ENCODE data around the gene CTXN2.

- TF ChIP-seq, protein P1, sequence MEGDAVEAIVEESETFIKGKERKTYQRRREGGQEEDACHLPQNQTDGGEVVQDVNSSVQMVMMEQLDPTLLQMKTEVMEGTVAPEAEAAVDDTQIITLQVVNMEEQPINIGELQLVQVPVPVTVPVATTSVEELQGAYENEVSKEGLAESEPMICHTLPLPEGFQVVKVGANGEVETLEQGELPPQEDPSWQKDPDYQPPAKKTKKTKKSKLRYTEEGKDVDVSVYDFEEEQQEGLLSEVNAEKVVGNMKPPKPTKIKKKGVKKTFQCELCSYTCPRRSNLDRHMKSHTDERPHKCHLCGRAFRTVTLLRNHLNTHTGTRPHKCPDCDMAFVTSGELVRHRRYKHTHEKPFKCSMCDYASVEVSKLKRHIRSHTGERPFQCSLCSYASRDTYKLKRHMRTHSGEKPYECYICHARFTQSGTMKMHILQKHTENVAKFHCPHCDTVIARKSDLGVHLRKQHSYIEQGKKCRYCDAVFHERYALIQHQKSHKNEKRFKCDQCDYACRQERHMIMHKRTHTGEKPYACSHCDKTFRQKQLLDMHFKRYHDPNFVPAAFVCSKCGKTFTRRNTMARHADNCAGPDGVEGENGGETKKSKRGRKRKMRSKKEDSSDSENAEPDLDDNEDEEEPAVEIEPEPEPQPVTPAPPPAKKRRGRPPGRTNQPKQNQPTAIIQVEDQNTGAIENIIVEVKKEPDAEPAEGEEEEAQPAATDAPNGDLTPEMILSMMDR (IDR thresholded peaks at IDR 0.05), result no peak
- TF ChIP-seq EZH2 (IDR thresholded peaks at IDR 0.05; ENCODE audit: borderline replicate concordance, insufficient read depth, low read depth, low read length, poor library complexity, severe bottlenecking), result no peak
Measured at GRCh38 chr15:48230498-48230897, 39.0 kb downstream of the CTXN2 start.
